ENCODE data around the gene PSD2.

DNA sequence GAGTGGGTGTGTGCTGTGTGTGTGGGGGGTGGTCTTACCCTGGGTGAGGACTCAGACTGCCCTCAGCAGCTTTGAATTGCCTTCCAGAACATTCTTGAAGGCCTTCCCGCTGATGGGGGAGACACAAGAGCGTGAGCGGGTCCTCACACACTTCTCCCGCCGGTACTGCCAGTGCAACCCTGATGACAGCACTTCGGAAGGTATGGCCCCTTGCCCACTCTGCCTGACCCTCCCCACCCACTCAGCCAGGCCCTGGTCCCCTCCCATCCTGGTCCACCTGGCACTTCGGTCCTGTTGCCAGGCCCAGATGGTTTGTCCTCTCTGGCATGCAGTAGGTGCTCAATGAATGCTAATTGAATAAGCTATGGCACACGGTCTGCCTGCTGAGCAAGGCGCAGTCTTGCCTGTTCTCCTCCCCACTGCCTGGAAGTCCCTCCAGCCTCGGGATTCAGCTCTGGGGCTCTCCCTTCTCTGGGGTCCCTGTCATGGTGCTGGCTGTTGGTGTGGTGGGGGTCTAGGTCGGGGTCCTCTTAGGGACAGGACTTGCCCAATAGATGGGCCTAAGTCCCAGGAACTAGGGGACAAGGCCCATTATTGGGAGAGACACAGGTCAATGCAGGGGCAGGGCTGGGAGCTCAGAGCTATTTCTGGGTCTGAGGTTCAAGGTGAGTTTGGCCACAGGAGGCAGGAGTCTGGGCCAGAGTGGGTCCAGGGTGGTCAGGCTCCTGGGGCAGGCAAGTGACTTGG is 26.4 kb downstream of the PSD2 start:
- TF ChIP-seq POLR2A (IDR thresholded peaks at IDR 0.05; ENCODE audit: low read depth, low read length) = no peak
- TF ChIP-seq SIN3A (IDR thresholded peaks at IDR 0.05; ENCODE audit: low read depth, low read length) = no peak
- TF ChIP-seq, protein P1, sequence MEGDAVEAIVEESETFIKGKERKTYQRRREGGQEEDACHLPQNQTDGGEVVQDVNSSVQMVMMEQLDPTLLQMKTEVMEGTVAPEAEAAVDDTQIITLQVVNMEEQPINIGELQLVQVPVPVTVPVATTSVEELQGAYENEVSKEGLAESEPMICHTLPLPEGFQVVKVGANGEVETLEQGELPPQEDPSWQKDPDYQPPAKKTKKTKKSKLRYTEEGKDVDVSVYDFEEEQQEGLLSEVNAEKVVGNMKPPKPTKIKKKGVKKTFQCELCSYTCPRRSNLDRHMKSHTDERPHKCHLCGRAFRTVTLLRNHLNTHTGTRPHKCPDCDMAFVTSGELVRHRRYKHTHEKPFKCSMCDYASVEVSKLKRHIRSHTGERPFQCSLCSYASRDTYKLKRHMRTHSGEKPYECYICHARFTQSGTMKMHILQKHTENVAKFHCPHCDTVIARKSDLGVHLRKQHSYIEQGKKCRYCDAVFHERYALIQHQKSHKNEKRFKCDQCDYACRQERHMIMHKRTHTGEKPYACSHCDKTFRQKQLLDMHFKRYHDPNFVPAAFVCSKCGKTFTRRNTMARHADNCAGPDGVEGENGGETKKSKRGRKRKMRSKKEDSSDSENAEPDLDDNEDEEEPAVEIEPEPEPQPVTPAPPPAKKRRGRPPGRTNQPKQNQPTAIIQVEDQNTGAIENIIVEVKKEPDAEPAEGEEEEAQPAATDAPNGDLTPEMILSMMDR (IDR thresholded peaks at IDR 0.05 in 2 of 3, conservative IDR thresholded peaks at IDR 0.05 in 1 of 3; ENCODE audit: control insufficient read depth in 2 of 3, extremely low read depth in 1 of 3, insufficient read depth in 1 of 3, low read depth in 3 of 3, low read length in 3 of 3) = no peak
- no peak for TF ChIP-seq RBBP5 (conservative IDR thresholded peaks at IDR 0.05)
- no peak for TF ChIP-seq SMAD1 (IDR thresholded peaks at IDR 0.05; ENCODE audit: low read depth, partially characterized antibody)
- TF ChIP-seq, protein P2, sequence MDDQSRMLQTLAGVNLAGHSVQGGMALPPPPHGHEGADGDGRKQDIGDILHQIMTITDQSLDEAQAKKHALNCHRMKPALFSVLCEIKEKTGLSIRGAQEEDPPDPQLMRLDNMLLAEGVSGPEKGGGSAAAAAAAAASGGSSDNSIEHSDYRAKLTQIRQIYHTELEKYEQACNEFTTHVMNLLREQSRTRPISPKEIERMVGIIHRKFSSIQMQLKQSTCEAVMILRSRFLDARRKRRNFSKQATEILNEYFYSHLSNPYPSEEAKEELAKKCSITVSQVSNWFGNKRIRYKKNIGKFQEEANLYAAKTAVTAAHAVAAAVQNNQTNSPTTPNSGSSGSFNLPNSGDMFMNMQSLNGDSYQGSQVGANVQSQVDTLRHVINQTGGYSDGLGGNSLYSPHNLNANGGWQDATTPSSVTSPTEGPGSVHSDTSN (IDR thresholded peaks at IDR 0.05; ENCODE audit: insufficient replicate concordance, low read depth, low read length) = no peak
- no peak for TF ChIP-seq KLF5 (IDR thresholded peaks at IDR 0.05; ENCODE audit: partially characterized antibody)
- TF ChIP-seq, protein P3, sequence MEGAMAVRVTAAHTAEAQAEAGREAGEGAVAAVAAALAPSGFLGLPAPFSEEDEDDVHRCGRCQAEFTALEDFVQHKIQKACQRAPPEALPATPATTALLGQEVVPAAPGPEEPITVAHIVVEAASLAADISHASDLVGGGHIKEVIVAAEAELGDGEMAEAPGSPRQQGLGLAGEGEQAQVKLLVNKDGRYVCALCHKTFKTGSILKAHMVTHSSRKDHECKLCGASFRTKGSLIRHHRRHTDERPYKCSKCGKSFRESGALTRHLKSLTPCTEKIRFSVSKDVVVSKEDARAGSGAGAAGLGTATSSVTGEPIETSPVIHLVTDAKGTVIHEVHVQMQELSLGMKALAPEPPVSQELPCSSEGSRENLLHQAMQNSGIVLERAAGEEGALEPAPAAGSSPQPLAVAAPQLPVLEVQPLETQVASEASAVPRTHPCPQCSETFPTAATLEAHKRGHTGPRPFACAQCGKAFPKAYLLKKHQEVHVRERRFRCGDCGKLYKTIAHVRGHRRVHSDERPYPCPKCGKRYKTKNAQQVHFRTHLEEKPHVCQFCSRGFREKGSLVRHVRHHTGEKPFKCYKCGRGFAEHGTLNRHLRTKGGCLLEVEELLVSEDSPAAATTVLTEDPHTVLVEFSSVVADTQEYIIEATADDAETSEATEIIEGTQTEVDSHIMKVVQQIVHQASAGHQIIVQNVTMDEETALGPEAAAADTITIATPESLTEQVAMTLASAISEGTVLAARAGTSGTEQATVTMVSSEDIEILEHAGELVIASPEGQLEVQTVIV (IDR thresholded peaks at IDR 0.05; ENCODE audit: borderline replicate concordance, partially characterized antibody) = no peak
- no peak for TF ChIP-seq CBX3 (IDR thresholded peaks at IDR 0.05; ENCODE audit: borderline replicate concordance, low read depth)
- TF ChIP-seq, protein P4, sequence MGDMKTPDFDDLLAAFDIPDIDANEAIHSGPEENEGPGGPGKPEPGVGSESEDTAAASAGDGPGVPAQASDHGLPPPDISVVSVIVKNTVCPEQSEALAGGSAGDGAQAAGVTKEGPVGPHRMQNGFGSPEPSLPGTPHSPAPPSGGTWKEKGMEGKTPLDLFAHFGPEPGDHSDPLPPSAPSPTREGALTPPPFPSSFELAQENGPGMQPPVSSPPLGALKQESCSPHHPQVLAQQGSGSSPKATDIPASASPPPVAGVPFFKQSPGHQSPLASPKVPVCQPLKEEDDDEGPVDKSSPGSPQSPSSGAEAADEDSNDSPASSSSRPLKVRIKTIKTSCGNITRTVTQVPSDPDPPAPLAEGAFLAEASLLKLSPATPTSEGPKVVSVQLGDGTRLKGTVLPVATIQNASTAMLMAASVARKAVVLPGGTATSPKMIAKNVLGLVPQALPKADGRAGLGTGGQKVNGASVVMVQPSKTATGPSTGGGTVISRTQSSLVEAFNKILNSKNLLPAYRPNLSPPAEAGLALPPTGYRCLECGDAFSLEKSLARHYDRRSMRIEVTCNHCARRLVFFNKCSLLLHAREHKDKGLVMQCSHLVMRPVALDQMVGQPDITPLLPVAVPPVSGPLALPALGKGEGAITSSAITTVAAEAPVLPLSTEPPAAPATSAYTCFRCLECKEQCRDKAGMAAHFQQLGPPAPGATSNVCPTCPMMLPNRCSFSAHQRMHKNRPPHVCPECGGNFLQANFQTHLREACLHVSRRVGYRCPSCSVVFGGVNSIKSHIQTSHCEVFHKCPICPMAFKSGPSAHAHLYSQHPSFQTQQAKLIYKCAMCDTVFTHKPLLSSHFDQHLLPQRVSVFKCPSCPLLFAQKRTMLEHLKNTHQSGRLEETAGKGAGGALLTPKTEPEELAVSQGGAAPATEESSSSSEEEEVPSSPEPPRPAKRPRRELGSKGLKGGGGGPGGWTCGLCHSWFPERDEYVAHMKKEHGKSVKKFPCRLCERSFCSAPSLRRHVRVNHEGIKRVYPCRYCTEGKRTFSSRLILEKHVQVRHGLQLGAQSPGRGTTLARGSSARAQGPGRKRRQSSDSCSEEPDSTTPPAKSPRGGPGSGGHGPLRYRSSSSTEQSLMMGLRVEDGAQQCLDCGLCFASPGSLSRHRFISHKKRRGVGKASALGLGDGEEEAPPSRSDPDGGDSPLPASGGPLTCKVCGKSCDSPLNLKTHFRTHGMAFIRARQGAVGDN (IDR thresholded peaks at IDR 0.05) = no peak
- no peak for TF ChIP-seq SUZ12 (IDR thresholded peaks at IDR 0.05; ENCODE audit: unreplicated experiment)
- no peak for TF ChIP-seq CHD1 (IDR thresholded peaks at IDR 0.05; ENCODE audit: low read depth, low read length)
- no peak for TF ChIP-seq SREBF1 (IDR thresholded peaks at IDR 0.05; ENCODE audit: low read length)

Measured in GM12878 (cell line).